GM20000 (cell line): Measurements from ENCODE around the gene TUBB1.

Source experiments
- DNase-seq: peaks from one replicate; pipeline ENCODE4 v3.0.0; 2012; ENCODE audit warnings: low spot score
- CTCF ChIP-seq: IDR thresholded peaks from 2 replicates; pipeline ENCODE4 v1.5.1; 2012; ENCODE audit warnings: mild to moderate bottlenecking, control low read depth; ENCODE audit errors: extremely low read depth, missing control alignments

Gene TUBB1

DNA sequence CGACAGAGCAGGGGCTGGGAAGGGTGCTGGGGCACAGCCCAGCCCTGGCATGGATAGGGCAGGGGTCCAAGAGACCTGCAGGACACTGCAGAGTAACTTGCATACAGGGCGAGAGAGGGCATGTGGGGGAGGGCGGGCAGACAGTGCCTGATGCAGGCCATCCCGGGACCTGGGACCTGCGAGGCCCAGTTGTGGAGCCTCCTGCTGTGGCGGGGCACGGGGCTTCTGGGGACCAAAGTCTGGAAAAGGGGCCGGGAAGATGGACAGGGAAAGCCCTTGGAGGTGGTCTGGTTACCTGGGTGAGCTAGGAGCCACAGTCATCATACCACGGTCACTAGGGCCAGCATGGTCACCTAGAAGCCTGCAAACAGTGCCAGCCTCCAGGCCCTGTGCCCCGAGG is 412 bp upstream of the TUBB1 start:
- TF ChIP-seq CTCF, result no peak
- DNase-seq, result no peak

DNA sequence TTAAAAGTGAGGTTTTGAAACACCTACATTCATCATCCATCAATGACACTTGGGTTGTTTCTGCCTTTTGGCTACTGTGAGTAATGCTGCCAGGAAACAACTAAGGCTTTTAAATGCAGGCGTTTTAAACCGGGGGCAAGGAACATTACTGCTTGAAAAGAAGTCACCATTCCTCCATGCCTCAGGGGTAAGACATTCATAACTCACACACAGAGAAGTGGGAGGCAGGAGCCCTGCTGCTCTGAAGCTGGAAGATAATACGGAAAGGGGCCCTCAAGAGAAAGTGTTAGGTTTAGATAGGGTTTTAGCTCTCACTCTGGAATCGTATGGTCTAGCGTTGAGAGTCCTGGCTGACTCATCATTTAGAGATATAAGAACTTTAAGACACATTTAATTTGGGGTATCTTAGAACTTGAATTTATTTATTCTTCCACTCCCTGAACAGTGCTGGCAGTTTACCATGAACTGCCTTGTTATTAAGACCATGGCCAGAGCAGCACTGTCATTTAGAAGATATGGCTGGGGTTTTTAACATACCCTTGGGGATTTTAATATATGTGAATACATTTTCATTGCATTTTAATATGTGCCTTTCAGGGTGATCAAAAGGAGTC is 1.8 kb downstream of the TUBB1 start:
- no peak for DNase-seq
- TF ChIP-seq CTCF, result no peak

- DNase-seq, result no peak
These were observed 3.5 kb downstream of the TUBB1 start for GRCh38 chr20:59022754-59023153.

GRCh38 chr20:59023616-59024015 is 4.4 kb downstream of the TUBB1 start:
- TF ChIP-seq CTCF, result no peak

More at GRCh38 chr20:59022754-59023153, 3.5 kb downstream of the TUBB1 start:
- TF ChIP-seq CTCF, result no peak

DNA sequence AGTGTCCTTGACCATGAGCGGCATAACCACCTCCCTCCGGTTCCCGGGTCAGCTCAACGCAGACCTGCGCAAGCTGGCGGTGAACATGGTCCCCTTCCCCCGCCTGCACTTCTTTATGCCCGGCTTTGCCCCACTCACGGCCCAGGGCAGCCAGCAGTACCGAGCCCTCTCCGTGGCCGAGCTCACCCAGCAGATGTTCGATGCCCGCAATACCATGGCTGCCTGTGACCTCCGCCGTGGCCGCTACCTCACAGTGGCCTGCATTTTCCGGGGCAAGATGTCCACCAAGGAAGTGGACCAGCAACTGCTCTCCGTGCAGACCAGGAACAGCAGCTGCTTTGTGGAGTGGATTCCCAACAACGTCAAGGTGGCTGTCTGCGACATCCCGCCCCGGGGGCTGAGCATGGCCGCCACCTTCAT is 4.9 kb downstream of the TUBB1 start:
- no peak for DNase-seq
- TF ChIP-seq CTCF, result no peak

More at GRCh38 chr20:59023616-59024015, 4.4 kb downstream of the TUBB1 start:
- DNase-seq, result no peak

DNA sequence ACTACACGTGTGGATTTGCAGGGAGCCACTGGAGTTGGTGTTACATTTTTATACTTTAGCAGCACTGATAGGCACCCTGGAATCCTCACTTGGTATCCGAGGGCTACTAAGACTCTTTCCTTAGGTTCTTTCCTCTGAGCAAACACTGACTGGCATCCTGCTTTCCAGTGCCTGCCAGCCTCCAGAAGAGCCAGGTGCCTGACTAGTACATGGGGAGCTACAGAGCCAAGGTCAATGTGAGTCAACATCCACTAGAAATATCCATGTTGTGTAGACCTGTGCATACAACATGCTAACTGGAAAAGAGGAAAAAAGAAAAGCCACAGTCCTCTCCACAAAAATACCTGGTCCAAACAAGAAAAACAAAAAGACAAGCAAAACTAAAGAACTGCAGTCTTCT is 5.9 kb downstream of the TUBB1 start:
- DNase-seq, result no peak
- no peak for TF ChIP-seq CTCF

- DNase-seq, result no peak
- no peak for TF ChIP-seq CTCF
These were observed 6.3 kb downstream of the TUBB1 start for GRCh38 chr20:59025511-59025910.
